NAMALWA (cell line): ENCODE results near the gene NEK10.

ENCODE experiments used
- DNase-seq: peaks from one replicate; pipeline ENCODE4 v3.0.0-alpha.2; 2015; ENCODE audit warnings: low spot score

The NEK10 gene

DNA sequence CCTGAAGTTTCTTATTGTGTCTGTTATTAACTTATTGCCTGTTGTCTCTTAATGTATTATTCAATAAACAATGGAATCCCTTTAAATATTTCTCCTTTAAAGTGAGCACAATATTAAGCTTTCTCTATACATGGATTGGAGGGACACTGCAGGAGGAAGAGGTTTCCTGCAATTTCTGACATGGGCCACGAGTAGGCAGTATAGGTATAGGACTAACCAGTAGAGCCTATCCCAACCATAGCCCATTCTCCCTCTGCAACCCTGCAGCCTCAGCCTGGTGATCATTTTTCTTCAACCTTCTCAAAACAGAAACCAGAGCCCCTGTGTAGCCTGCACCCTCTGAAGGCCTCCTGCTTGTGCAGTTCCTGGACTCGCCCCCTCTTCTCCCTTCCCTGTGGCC, 124.8 kb downstream of the NEK10 start:
- no peak for DNase-seq

DNA sequence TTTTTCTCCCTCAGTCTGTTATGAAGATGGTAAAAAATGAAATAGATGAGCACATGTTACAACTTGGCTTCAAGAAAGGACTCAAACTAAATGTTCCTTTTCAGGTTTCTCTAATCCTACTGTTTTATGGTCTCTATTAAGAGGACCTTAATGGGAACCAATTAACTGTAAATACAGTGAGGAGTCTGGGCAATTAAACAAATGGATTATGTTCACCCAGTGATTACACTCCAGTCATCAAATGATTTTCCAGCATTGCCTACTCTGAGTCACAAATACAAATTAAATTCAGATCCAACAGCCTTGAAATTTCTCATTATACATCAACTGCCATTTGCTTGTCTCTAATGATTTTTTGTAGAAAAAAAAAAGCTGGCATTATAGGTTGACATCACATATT, 129.2 kb downstream of the NEK10 start:
- DNase-seq = no peak

GRCh38 chr3:27228805-27229204, 140.4 kb downstream of the NEK10 start:
- DNase-seq = peak; percentile 49

DNA sequence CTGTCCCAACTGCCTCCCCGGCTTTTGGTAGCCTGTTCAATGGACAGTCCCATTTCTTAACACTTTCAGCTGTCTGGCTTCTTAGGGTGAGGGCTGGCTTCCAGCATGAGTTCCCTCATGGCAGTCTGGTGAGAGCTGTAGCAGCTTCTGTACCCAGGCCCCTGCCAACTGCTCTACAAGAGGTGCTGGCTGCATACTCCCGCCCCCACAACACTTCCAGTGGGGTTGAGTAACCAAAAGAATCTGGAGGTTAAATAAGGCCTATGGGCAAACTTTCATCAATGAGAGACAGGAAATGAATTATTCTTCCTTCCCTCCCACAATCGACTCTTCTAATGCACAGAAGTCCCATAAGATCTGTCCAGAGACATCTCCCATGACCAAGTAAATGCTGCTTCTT, 145.0 kb downstream of the NEK10 start:
- no peak for DNase-seq

- DNase-seq = no peak
These were observed 147.8 kb downstream of the NEK10 start for GRCh38 chr3:27221264-27221932.

DNA sequence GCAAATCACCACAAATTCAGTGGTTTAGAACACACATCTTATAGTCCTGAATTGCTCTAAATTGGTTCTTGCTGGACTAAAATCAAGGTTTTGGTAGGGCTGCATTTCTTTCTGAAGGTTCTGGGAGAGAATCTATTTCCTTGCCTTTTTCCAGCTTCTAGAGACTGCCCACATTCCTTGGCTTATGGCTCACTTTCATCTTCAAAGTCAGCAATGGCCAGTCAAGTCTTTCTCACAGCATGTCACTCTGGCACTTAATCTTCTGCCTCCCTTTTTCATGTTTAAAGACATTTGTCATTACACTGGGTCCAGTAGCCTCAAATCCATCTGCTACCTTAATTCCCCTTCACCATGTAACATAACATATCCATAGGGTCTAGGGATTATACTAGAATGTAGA, 149.0 kb downstream of the NEK10 start:
- DNase-seq = no peak

- DNase-seq = no peak
These were observed 149.9 kb downstream of the NEK10 start for GRCh38 chr3:27219127-27219845.

GRCh38 chr3:27216955-27217552, 152.1 kb downstream of the NEK10 start:
- no peak for DNase-seq

- DNase-seq = no peak
These were observed 152.8 kb downstream of the NEK10 start for GRCh38 chr3:27216295-27216855.

DNA sequence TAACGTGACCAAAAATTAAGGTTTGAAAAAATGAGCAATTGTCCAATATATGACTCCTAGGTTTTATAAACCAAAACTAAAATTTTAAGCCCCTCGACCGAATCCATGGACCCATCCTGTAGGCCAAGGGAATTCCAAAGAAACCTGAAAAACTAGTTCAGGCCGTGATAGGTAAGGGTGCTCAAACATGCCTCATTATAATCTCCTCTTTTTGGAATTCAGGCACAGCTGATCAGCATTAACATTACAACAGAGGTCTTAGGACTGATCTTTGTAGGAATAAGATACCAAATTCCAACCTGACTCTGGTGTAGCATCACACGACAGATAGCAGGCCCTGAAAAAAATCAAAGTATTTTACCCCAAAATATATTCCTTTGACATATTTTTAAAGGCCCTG, 155.7 kb downstream of the NEK10 start:
- no peak for DNase-seq

GRCh38 chr3:27209617-27210264, 159.4 kb downstream of the NEK10 start:
- DNase-seq = no peak

DNA sequence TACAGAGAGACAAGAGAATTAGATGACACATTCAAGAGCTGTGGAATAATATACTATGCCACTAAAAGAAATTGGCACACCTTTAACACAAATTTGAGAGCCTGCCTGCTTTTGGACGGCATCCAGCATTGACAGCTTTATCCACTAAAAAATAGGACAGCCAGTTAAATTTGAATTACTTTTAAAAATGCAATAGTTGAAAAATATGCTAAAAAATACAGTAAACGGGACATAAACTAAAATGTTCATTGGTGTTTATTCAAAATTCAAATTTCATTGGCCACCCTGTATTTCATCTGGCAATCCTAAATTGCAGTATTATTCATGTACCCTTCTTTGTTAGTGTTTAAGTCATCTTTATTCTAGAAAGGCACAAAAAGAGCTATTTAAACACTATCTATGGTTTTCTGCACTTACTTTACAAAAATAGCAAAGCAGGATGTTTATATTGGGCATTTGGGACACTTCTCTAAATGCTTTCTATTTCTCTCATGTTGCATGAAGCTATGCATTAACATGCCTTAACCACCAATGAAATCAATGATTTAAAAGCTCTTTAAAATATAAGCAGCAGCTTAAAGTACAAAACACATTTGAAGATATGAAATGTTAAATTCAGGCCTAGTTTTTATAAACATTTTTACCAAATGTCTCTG, 160.1 kb downstream of the NEK10 start:
- no peak for DNase-seq

GRCh38 chr3:27202959-27203358, 166.2 kb downstream of the NEK10 start:
- no peak for DNase-seq

GRCh38 chr3:27201492-27201891, 167.7 kb downstream of the NEK10 start:
- DNase-seq = no peak

DNA sequence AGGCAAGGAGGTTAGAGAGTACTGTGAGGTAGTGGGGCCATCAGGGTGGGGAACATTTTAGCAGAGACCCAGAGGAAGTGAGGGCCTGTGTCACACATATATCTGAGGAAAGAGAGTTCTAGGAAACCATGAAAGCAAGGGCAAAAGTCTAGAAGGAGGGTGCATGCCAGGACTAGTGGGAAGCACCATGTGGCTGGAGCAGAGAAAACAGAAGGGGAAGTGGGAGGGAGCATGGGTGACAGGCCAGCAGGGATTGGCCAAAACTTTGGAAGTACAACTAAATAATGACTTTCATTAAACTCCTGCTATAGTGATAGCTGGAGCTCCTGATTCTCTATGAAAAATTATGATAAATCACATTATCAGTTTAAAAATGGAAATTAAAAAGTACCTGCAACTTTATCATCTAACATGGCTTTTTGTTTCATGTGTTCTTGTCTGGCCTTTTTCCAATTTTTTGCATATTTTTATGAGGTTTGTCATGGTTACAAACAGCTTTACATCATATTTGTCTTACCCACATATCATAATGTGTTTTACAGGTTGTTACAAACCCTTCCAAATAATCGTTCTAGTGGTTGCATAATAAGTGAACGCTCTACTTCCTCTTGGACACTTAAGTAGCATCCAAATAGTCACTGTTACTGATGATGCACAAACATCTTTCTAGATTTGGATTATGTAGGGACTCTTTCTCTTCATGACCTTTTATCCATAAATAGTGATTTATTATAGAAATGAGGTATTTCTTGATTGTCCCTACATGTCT, 168.3 kb downstream of the NEK10 start:
- no peak for DNase-seq

- DNase-seq = no peak
These were observed 174.2 kb downstream of the NEK10 start for GRCh38 chr3:27194861-27195483.

DNA sequence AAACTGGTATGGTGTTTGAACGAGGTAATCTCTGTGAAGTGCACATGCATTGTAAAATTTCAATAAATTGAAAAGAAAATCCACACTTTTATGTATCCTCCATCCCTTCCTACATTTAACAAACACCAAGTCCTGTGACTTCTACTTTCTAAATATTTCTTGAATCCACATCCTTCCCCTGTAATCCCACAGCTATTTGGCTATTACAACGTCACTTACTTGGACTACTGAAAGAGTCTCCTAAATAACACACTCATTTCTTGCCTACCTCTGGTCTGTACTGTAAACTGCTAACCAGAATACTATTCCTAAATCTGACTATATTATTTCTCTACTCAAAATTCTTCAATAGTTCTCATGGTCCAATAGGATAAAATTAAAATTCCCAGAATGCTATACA, 176.1 kb downstream of the NEK10 start:
- DNase-seq = no peak

GRCh38 chr3:27186013-27186412, 183.2 kb downstream of the NEK10 start:
- DNase-seq = no peak

DNA sequence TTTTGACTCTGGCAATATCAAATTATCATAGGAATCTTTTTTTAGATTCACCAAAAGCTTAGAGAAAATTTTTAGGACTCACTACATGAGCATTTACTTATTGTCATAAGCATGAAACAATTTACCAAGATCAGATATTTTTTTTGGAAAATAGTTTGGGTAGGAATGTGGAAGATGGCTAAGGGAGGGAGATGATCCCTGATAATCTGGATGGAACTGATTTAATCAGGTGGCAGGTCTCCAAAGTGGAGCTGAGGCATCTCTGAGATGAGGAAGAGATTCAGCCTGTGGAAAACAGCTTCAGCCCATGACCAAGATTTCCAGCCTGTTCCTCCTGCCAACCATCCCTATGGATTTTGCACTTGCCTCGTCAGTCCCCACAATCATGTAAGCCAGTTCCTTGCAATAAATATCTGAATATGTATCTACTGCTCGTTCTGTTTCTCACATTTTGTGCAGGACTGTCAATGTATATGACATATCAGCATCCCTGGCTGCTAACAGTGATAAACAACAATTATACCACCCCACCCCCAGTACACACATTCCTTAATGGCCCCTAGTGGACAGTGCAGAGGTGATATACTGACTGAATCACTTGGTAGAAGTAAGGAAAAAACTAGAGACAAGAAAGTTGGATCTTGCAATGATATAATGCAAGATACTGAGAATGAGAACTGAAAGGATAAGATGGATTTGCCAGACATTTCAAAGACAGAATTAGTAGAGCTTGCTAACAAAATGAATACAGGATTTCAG, 183.8 kb downstream of the NEK10 start:
- no peak for DNase-seq

- no peak for DNase-seq
These were observed 184.9 kb downstream of the NEK10 start for GRCh38 chr3:27184261-27184660.
